ENCODE results near the gene FAM234A.

The FAM234A gene

DNA sequence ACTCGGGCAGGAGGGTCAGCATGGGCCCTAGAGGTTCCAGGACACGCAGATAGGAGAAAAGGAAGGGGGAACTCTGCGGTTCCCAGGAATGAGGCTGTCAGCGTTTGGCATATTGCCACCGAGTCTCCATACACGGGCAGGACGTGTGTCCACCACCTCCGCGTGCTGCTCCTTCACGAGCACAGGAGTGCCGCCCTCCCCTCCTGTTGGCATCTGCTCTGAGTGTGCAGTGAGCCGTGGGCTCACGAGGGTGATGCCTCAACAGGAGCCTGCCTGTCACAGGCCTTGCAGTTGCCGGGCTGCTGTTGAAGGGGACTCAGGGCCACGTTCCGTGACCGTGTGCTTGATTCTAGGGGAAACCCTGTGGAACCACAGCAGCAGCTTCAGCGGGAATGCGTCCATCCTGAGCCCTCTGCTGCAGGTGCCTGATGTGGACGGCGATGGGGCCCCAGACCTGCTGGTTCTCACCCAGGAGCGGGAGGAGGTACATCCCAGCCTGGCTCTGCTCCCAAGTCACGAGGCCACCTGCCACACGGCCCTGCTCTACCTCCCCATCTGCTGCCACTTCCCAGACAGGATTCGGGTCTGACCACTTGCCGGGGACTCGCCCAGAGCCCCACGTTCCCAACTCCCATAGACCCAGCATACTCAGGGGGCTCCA is 26.5 kb downstream of the FAM234A start:
- no peak for DNase-seq (ENCODE audit: low spot score)
- TF ChIP-seq, protein P1, sequence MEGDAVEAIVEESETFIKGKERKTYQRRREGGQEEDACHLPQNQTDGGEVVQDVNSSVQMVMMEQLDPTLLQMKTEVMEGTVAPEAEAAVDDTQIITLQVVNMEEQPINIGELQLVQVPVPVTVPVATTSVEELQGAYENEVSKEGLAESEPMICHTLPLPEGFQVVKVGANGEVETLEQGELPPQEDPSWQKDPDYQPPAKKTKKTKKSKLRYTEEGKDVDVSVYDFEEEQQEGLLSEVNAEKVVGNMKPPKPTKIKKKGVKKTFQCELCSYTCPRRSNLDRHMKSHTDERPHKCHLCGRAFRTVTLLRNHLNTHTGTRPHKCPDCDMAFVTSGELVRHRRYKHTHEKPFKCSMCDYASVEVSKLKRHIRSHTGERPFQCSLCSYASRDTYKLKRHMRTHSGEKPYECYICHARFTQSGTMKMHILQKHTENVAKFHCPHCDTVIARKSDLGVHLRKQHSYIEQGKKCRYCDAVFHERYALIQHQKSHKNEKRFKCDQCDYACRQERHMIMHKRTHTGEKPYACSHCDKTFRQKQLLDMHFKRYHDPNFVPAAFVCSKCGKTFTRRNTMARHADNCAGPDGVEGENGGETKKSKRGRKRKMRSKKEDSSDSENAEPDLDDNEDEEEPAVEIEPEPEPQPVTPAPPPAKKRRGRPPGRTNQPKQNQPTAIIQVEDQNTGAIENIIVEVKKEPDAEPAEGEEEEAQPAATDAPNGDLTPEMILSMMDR (IDR thresholded peaks at IDR 0.05) = no peak
- Histone ChIP-seq H3K4me3 (no peak overlapping the region), H3K27ac (no peak overlapping the region)

DNA sequence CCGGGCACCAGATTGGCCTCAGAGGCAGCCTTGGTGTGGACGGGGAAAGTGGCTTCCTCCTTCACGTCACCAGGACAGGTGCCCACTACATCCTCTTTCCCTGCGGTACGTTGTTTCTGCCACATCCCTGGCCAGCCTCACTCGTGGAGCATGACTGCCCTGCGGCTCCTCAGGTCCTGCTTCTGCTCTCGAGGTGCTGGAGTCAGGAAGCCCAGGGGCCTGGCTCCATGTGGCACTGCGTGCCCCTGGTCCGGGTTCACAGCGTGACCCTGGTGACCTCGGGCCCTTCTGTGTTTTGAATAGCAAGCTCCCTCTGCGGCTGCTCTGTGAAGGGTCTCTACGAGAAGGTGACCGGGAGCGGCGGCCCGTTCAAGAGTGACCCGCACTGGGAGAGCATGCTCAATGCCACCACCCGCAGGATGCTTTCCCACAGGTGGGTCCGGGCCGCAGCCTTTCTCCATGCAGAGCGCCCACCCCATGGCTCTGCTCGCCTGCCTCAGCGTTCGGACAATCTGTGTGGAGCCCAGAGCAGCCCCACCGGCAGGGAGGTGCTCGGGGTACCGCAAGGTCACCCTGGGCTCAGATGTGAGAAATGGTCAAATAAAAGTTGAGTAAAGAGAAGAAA is 27.6 kb downstream of the FAM234A start:
- TF ChIP-seq, protein P1 (IDR thresholded peaks at IDR 0.05) = no peak
- Histone ChIP-seq H3K4me3 (no peak overlapping the region), H3K27ac (no peak overlapping the region)
- no peak for DNase-seq (ENCODE audit: low spot score)

DNA sequence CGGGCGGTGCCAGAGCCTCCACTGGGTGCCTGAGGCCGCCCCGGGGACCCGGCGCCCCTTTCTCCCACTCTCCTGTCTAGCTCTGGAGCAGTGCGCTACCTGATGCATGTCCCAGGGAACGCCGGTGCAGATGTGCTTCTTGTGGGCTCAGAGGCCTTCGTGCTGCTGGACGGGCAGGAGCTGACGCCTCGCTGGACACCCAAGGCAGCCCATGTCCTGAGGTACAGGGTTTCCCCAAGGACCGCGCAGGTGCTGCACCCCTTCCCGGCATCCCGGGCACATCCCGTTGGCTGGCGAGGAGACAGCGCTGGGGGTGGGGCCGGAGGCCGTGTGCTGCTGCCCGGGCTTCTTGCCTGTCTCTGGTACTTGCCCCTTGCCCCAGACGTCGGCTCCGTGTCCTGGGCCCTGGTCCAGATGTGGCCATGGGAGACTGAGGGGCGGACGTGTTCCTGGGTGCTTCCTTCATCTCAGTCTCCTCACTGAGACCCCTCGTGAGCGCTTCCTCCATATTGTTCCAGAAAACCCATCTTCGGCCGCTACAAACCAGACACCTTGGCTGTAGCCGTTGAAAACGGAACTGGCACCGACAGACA is 28.7 kb downstream of the FAM234A start:
- TF ChIP-seq, protein P1 (IDR thresholded peaks at IDR 0.05) = no peak
- H3K4me3 ChIP-seq = no peak overlapping the region
- no peak for DNase-seq (ENCODE audit: low spot score)
- H3K27ac ChIP-seq = no peak overlapping the region

DNA sequence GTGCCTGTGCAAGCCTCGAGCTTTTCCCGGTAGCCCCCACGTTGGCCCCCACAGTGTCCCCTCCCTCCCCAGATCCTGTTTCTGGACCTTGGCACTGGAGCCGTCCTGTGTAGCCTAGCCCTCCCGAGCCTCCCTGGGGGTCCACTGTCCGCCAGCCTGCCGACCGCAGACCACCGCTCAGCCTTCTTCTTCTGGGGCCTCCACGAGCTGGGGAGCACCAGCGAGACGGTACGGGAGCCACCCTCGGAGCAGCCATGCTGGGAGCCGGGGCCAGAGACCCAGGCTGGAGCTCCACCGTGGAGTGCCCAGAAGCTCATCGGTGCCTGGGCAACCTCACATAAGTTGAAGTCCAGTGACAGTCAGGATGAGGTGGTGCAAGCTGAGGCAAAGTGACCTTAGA is 29.3 kb downstream of the FAM234A start:
- Histone ChIP-seq H3K27ac (no peak overlapping the region), H3K4me3 (no peak overlapping the region)
- DNase-seq (ENCODE audit: low spot score) = no peak
- TF ChIP-seq, protein P1 (IDR thresholded peaks at IDR 0.05) = no peak

DNA sequence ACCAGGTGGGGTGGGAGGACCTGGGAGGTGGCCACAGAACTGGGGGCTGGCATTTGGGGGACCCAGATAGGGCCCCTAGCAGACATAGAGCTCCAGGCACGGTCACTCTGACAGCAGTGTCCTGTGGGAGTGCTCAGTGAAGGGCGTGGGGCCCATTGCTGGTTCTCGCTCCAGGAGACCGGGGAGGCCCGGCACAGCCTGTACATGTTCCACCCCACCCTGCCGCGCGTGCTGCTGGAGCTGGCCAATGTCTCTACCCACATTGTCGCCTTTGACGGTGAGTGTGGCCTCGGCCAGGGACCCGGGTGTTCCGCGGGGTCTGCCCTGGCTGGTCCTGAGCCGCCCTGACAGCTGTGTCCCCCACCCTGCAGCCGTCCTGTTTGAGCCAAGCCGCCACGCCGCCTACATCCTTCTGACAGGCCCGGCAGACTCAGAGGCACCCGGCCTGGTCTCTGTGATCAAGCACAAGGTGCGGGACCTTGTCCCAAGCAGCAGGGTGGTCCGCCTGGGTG is 29.9 kb downstream of the FAM234A start:
- no peak overlapping the region for H3K4me3 ChIP-seq
- no peak overlapping the region for H3K27ac ChIP-seq
- no peak for DNase-seq (ENCODE audit: low spot score)
- TF ChIP-seq, protein P1 (IDR thresholded peaks at IDR 0.05) = no peak

DNA sequence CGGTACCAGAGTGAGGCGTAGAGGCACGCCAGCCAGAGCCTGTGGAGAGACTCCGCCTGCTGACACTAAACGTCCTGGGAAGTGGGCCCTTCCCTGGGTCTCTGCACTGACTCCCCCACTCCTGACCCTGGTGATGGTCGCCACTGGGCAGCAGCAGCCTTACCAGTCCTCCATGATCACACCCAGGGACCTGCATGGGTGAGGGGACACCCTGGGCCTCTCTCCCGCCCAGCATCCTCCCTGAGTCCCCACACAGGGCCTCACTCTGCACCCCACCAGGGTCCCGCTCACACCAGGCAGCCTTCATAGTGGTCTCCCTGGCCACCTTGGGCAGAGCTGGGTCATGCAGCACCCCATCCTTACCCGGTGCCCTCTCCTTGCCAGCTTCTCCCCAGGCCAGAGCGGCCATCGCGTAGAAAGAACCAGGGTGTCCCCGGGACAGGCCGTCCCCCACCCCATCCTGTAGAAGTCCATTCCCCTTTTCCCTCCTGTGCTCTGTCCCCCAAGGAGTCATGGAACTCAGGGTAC is 30.4 kb downstream of the FAM234A start:
- TF ChIP-seq, protein P1 (IDR thresholded peaks at IDR 0.05) = no peak
- no peak for DNase-seq (ENCODE audit: low spot score)
- no peak overlapping the region for H3K27ac ChIP-seq
- H3K4me3 ChIP-seq = no peak overlapping the region

All from coronary artery (tissue), 2 donors.